ENCODE data around the gene PLAAT1.

DNA sequence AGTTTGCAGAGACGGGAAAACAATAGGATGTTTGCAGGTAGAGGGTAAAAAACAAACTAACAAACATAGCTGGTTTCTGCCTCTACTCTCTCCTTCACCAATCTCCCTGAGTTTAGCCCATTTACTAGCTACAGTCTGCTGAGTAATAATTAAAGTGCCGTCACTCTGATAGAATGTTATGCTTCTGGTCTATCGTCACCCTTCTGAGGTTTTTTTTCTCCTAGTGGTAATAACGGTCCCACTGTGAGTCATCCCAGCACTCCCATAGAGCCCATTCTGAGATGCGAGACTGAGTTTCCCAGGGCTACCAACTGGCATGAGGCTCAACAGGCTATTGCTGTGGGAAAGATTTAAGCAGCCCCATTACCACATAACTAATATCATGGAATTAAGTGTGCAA is 56.4 kb downstream of the PLAAT1 start:
- TF ChIP-seq TAF1 (IDR thresholded peaks at IDR 0.05; ENCODE audit: borderline replicate concordance, low read depth, low read length) (no peak), POLR2A (IDR thresholded peaks at IDR 0.05; ENCODE audit: low read depth, low read length) (no peak)

All from GM12892 (cell line).